SK-N-SH treated with all-trans-retinoic acid at 6 μM for 48 hours (cell line): ENCODE results near the gene PDGFA.

ENCODE experiments used
- BACH2 ChIP-seq: fragments of 250-450 bp; sonication (Bioruptor Pico); IDR thresholded peaks from 2 replicates; pipeline ENCODE4 v1.9.0; 2021; ENCODE audit warnings: mild to moderate bottlenecking, borderline replicate concordance
- CSDC2 ChIP-seq: fragments of 250-450 bp; sonication (Bioruptor Pico); IDR thresholded peaks from 2 replicates; pipeline ENCODE4 v1.5.0; 2020; ENCODE audit warnings: mild to moderate bottlenecking, moderate library complexity
- ZC3H10 ChIP-seq: fragments of 250-450 bp; sonication (Bioruptor Pico); IDR thresholded peaks from 2 replicates; pipeline ENCODE4 v1.5.1; 2021; ENCODE audit warnings: mild to moderate bottlenecking, moderate library complexity
- ZNF565 ChIP-seq: fragments of 450-650 bp; formaldehyde crosslinking; conservative IDR thresholded peaks from 2 replicates; pipeline ENCODE4 v1.5.0; 2020; ENCODE audit warnings: low read depth, mild to moderate bottlenecking, moderate library complexity
- ZNF8 ChIP-seq: fragments of 450-650 bp; formaldehyde crosslinking; IDR thresholded peaks from 2 replicates; pipeline ENCODE4 v1.5.0; 2020; ENCODE audit warnings: mild to moderate bottlenecking, moderate library complexity
- TF ChIP-seq, protein P1 (sequence below): fragments of 250-450 bp; sonication (Bioruptor Pico); IDR thresholded peaks from 2 replicates; pipeline ENCODE4 v1.8.0; 2021; ENCODE audit warnings: low read depth, mild to moderate bottlenecking, moderate library complexity, borderline replicate concordance
- TF ChIP-seq, protein P2 (sequence below): fragments of 250-450 bp; sonication (Bioruptor Pico); IDR thresholded peaks from 2 replicates; pipeline ENCODE4 v1.8.0; 2020; ENCODE audit warnings: mild to moderate bottlenecking, moderate library complexity, borderline replicate concordance
- TF ChIP-seq, protein P3 (sequence below): fragments of 250-450 bp; sonication (Bioruptor Pico); IDR thresholded peaks from 2 replicates; pipeline ENCODE4 v1.5.1; 2020; ENCODE audit warnings: low read depth, mild to moderate bottlenecking, moderate library complexity

DNA sequence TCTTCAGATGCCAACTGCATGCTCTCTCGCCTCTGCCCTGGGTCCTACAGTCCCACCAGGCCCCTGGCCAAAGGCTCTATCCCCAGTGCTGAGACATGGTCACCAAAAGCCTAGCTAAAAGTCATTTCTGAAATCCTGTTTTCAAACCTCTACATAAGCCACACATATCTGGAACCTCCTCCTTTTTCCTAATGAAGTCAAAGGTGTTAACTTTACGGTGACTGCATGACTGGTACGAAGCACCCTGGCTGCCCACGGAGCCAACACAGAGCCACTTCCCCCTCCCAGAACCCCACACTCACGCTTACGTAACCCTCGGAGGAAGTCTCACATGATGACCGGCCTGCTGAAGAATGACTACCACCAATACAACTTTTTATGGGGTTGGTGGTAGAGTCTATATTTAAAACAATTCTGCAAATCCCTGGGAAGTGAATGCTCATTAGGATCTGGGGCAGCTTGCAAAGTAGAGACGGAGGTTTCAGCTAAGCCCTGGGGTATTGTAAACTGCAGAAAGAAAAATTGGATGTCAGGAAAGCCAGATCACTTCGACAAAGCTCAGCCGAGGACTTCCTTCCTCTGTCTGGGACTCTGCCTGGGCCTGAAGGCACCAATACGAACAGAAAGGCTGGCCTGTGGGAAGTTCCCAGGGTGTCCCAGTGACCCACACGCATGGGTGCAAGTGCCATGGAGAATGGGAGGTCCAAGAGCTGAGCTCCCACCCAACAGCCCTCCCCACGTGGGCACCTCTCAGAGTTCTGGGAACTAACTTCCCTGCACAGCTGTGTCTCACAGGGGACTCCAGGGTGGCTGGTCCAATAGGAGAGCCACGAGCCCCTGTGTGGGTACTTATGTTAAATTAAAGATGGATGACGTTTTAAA is 50.7 kb downstream of the PDGFA start:
- no peak for TF ChIP-seq ZC3H10 (CRISPR knock-in tag)
- TF ChIP-seq ZNF565 (CRISPR knock-in tag), result no peak
- TF ChIP-seq, protein P1, sequence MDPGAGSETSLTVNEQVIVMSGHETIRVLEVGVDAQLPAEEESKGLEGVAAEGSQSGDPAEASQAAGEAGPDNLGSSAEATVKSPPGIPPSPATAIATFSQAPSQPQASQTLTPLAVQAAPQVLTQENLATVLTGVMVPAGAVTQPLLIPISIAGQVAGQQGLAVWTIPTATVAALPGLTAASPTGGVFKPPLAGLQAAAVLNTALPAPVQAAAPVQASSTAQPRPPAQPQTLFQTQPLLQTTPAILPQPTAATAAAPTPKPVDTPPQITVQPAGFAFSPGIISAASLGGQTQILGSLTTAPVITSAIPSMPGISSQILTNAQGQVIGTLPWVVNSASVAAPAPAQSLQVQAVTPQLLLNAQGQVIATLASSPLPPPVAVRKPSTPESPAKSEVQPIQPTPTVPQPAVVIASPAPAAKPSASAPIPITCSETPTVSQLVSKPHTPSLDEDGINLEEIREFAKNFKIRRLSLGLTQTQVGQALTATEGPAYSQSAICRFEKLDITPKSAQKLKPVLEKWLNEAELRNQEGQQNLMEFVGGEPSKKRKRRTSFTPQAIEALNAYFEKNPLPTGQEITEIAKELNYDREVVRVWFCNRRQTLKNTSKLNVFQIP (CRISPR knock-in tag), result no peak
- TF ChIP-seq ZNF8 (CRISPR knock-in tag), result no peak
- TF ChIP-seq, protein P2, sequence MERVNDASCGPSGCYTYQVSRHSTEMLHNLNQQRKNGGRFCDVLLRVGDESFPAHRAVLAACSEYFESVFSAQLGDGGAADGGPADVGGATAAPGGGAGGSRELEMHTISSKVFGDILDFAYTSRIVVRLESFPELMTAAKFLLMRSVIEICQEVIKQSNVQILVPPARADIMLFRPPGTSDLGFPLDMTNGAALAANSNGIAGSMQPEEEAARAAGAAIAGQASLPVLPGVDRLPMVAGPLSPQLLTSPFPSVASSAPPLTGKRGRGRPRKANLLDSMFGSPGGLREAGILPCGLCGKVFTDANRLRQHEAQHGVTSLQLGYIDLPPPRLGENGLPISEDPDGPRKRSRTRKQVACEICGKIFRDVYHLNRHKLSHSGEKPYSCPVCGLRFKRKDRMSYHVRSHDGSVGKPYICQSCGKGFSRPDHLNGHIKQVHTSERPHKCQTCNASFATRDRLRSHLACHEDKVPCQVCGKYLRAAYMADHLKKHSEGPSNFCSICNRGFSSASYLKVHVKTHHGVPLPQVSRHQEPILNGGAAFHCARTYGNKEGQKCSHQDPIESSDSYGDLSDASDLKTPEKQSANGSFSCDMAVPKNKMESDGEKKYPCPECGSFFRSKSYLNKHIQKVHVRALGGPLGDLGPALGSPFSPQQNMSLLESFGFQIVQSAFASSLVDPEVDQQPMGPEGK (CRISPR knock-in tag), result no peak
- no peak for TF ChIP-seq CSDC2 (CRISPR knock-in tag)
- TF ChIP-seq BACH2 (CRISPR knock-in tag), result no peak
- TF ChIP-seq, protein P3, sequence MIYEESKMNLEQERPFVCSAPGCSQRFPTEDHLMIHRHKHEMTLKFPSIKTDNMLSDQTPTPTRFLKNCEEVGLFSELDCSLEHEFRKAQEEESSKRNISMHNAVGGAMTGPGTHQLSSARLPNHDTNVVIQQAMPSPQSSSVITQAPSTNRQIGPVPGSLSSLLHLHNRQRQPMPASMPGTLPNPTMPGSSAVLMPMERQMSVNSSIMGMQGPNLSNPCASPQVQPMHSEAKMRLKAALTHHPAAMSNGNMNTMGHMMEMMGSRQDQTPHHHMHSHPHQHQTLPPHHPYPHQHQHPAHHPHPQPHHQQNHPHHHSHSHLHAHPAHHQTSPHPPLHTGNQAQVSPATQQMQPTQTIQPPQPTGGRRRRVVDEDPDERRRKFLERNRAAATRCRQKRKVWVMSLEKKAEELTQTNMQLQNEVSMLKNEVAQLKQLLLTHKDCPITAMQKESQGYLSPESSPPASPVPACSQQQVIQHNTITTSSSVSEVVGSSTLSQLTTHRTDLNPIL (CRISPR knock-in tag), result no peak
